GM12892 (cell line): Measurements from ENCODE around the gene CDHR1.

Experiments
- POLR2A ChIP-seq: IDR thresholded peaks from 2 replicates; pipeline ENCODE4 v1.6.1; 2011; ENCODE audit warnings: low read depth, low read length, control low read depth
- POLR2AphosphoS5 ChIP-seq: IDR thresholded peaks from 2 replicates; pipeline ENCODE4 v1.6.1; 2011; ENCODE audit warnings: low read depth, low read length, control low read depth

DNA sequence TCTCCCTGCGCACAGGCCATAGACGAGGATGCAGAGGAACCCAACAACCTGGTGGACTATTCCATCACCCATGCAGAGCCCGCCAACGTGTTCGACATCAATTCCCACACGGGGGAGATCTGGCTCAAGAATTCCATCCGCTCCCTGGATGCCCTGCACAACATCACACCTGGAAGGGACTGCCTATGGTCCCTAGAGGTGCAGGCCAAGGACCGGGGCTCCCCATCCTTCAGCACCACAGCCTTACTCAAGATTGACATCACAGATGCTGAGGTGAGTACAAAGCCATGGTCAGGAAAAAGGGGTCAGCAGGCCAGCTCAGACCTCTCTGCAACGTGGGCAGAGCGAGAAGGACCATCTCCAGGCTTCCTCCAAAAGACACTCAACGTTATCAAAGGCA lies 18.7 kb downstream of the CDHR1 start:
- TF ChIP-seq POLR2A (no peak), POLR2AphosphoS5 (no peak)
